Astrocyte (in vitro differentiated cells and primary cell): ENCODE data around the gene KCNJ12. TPM values are rescaled to one million over a fixed set of nuclear protein-coding genes. Genes with fewer than 3 reads are reported as not detected.

ENCODE experiments used
- DNase-seq: peaks from one replicate; pipeline ENCODE4 v3.0.0-alpha.2; 2010; ENCODE audit warnings: low read depth
- FAIRE-seq: peaks from 2 replicates; lab custom pipeline; 2011; peaks lifted over from hg19 to GRCh38; lab: Jason Lieb, UNC
- H2AFZ ChIP-seq: 2 replicates; pipeline ENCODE4 v1.6.0; 2012; ENCODE audit warnings: low read depth, low read length, inconsistent platforms
- H3K27ac ChIP-seq: 2 replicates; pipeline ENCODE4 v1.5.1; 2011; ENCODE audit warnings: low read depth, low read length, inconsistent platforms
- H3K27me3 ChIP-seq: 2 replicates; pipeline ENCODE4 v1.6.0; 2011; ENCODE audit warnings: low read length, inconsistent platforms; ENCODE audit not compliant: insufficient read depth
- H3K36me3 ChIP-seq: 2 replicates; pipeline ENCODE4 v1.5.1; 2011; ENCODE audit warnings: low read length, inconsistent platforms; ENCODE audit not compliant: insufficient read depth
- H3K4me1 ChIP-seq: 2 replicates; pipeline ENCODE4 v1.5.1; 2011; ENCODE audit warnings: low read length, inconsistent platforms; ENCODE audit not compliant: insufficient read depth
- H3K4me2 ChIP-seq: 2 replicates; pipeline ENCODE4 v1.6.0; 2012; ENCODE audit warnings: low read length, inconsistent platforms
- H3K4me3 ChIP-seq: 2 replicates; pipeline ENCODE4 v1.5.1; 2011; ENCODE audit warnings: low read depth, mild to moderate bottlenecking, low read length, inconsistent platforms; ENCODE audit not compliant: insufficient read depth
- H3K79me2 ChIP-seq: 2 replicates; pipeline ENCODE4 v1.6.0; 2012; ENCODE audit warnings: mild to moderate bottlenecking, low read length, inconsistent platforms; ENCODE audit not compliant: insufficient read depth
- H3K9ac ChIP-seq: 2 replicates; pipeline ENCODE4 v1.6.0; 2012; ENCODE audit warnings: mild to moderate bottlenecking, low read length, inconsistent platforms
- H3K9me3 ChIP-seq: 2 replicates; pipeline ENCODE4 v1.5.1; 2012; ENCODE audit warnings: low read depth, mild to moderate bottlenecking, low read length, inconsistent platforms; ENCODE audit not compliant: insufficient read depth
- H4K20me1 ChIP-seq: 2 replicates; pipeline ENCODE4 v1.6.0; 2012; ENCODE audit warnings: low read length, inconsistent platforms; ENCODE audit not compliant: insufficient read depth
- H3K27ac Mint-ChIP-seq: one replicate; pipeline ENCODE4 v1.8.0; 2021; ENCODE audit warnings: mild to moderate bottlenecking, mixed read lengths; ENCODE audit not compliant: unreplicated experiment
- H3K27me3 Mint-ChIP-seq: one replicate; pipeline ENCODE4 v1.8.0; 2021; ENCODE audit warnings: low read depth, mixed read lengths; ENCODE audit not compliant: unreplicated experiment
- H3K36me3 Mint-ChIP-seq: one replicate; pipeline ENCODE4 v1.8.0; 2021; ENCODE audit warnings: low read depth, mixed read lengths; ENCODE audit not compliant: unreplicated experiment
- H3K4me1 Mint-ChIP-seq: one replicate; pipeline ENCODE4 v1.8.0; 2021; ENCODE audit warnings: low read depth, mixed read lengths; ENCODE audit not compliant: unreplicated experiment
- H3K4me3 Mint-ChIP-seq: one replicate; pipeline ENCODE4 v1.8.0; 2021; ENCODE audit warnings: mild to moderate bottlenecking, moderate library complexity, mixed read lengths; ENCODE audit not compliant: unreplicated experiment
- H3K9me3 Mint-ChIP-seq: one replicate; pipeline ENCODE4 v1.8.0; 2021; ENCODE audit warnings: mild to moderate bottlenecking, mixed read lengths; ENCODE audit not compliant: unreplicated experiment
- EZH2 ChIP-seq: IDR thresholded peaks from 2 replicates; pipeline ENCODE4 v1.6.1; 2012; ENCODE audit warnings: mild to moderate bottlenecking, low read length, inconsistent platforms; ENCODE audit not compliant: insufficient read depth
- total RNA-seq: library from RNA; stranded (reverse); gene quantifications from 2 replicates; pipeline ENCODE4 v1.2.1, GENCODE V29; 2021
- TF ChIP-seq, protein P1 (sequence below): IDR thresholded peaks from 2 replicates; pipeline ENCODE4 v1.5.1; 2011; ENCODE audit warnings: low read depth, mild to moderate bottlenecking, inconsistent platforms, low read length, moderate library complexity; ENCODE audit not compliant: insufficient read depth

Gene KCNJ12
- total RNA-seq, 1 donor from 2014 or later: 1.2 TPM

DNA sequence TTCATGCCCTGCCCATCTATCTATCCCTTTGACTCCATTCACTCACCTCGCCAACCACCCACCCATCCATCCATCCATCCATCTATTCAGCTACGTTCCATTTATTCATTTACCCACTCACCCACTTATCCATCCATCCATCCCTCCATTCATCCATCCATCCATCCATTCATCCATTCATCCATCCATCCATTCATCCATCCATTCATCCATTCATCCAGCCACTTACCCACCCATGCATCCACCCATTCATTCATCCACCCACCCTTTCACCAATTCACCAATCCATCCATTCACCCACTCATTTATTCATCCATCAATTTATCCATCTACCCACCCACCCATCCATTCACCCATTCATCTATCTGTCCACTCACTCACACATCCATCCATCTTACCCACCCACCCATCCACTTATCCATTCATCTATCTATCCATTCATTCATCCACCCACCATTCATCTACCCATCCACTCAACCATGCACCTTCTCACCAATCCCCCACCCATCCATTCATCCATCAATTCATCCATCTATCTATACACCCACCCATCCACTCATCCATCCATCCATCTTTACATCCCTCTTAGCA is 19.5 kb upstream of the KCNJ12 start:
- Histone ChIP-seq H4K20me1 (no peaks in the 10 kb centered on the region), H3K9ac (no peak overlapping the region), H3K4me2 (no peak overlapping the region), H3K9me3 (no peaks in the 10 kb centered on the region), H3K36me3 (no peaks in the 10 kb centered on the region), H3K4me3 (no peak overlapping the region), H3K79me2 (no peaks in the 10 kb centered on the region), H2AFZ (no peak overlapping the region), H3K4me1 (no peaks in the 10 kb centered on the region), H3K27me3 (peaks cover 12% of the 10 kb centered on the region), H3K27ac (no peak overlapping the region)
- TF ChIP-seq, protein P1, sequence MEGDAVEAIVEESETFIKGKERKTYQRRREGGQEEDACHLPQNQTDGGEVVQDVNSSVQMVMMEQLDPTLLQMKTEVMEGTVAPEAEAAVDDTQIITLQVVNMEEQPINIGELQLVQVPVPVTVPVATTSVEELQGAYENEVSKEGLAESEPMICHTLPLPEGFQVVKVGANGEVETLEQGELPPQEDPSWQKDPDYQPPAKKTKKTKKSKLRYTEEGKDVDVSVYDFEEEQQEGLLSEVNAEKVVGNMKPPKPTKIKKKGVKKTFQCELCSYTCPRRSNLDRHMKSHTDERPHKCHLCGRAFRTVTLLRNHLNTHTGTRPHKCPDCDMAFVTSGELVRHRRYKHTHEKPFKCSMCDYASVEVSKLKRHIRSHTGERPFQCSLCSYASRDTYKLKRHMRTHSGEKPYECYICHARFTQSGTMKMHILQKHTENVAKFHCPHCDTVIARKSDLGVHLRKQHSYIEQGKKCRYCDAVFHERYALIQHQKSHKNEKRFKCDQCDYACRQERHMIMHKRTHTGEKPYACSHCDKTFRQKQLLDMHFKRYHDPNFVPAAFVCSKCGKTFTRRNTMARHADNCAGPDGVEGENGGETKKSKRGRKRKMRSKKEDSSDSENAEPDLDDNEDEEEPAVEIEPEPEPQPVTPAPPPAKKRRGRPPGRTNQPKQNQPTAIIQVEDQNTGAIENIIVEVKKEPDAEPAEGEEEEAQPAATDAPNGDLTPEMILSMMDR: no peak
- TF ChIP-seq EZH2: no peak
- no peak for FAIRE-seq
- Mint-ChIP-seq H3K4me1 (peaks cover 5% of the 10 kb centered on the region), H3K4me3 (no peak overlapping the region), H3K27me3 (peaks cover 44% of the 10 kb centered on the region), H3K36me3 (peaks cover 2% of the 10 kb centered on the region), H3K27ac (no peak overlapping the region), H3K9me3 (no peaks in the 10 kb centered on the region)
- no peak for DNase-seq

DNA sequence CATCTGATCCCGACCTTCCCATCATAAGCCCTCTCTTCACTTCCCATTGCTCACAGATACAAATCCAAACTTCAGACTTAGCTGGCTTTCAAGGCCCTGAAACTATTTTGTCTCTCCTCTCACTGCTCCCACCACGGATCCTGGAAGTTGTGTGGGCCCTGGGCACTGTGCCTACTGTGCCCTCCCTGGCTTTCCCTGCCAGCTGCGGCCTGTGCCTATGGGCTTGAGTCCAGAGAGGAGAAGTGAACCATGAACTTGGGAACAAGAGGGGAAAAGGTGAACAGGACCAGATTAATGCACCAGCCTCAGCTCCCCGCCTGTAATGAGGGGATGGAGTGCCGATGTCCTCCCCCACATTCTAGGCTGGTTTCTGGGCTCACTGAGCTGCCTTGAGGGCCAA is 18.9 kb upstream of the KCNJ12 start:
- H3K4me2 ChIP-seq: no peak overlapping the region
- peaks cover 40% of the 10 kb centered on the region for H3K27me3 Mint-ChIP-seq
- H4K20me1 ChIP-seq: no peaks in the 10 kb centered on the region
- no peak overlapping the region for H3K4me3 Mint-ChIP-seq
- H3K36me3 ChIP-seq: no peaks in the 10 kb centered on the region
- no peaks in the 10 kb centered on the region for H3K4me1 ChIP-seq
- TF ChIP-seq, protein P1: no peak
- TF ChIP-seq EZH2: no peak
- H3K9me3 Mint-ChIP-seq: no peaks in the 10 kb centered on the region
- no peaks in the 10 kb centered on the region for H3K79me2 ChIP-seq
- no peak overlapping the region for H3K27ac Mint-ChIP-seq
- FAIRE-seq: no peak
- no peak overlapping the region for H3K4me3 ChIP-seq
- no peak for DNase-seq
- no peak overlapping the region for H3K9ac ChIP-seq
- H3K4me1 Mint-ChIP-seq: peaks cover 5% of the 10 kb centered on the region
- H3K9me3 ChIP-seq: no peaks in the 10 kb centered on the region
- no peak overlapping the region for H3K27ac ChIP-seq
- peaks cover 12% of the 10 kb centered on the region for H3K27me3 ChIP-seq
- H2AFZ ChIP-seq: no peak overlapping the region
- peaks cover 2% of the 10 kb centered on the region for H3K36me3 Mint-ChIP-seq
